H1 (cell line): ENCODE measurements around the gene RMP24.

Source experiments
- CEBPB ChIP-seq: IDR thresholded peaks from 2 replicates; pipeline ENCODE4 v1.6.1; 2012; ENCODE audit warnings: low read depth, low read length
- CHD1 ChIP-seq: IDR thresholded peaks from 2 replicates; pipeline ENCODE4 v1.6.1; 2012; ENCODE audit warnings: low read depth, low read length, improper control_type of control experiment
- EZH2 ChIP-seq: fragments of 200-600 bp; sonication (generic); IDR thresholded peaks from 2 replicates; pipeline ENCODE4 v1.7.1; 2012; ENCODE audit warnings: low read depth, mild to moderate bottlenecking, moderate library complexity, low read length, inconsistent platforms; ENCODE audit not compliant: severe bottlenecking
- KDM5A ChIP-seq: fragments of 200-600 bp; IDR thresholded peaks from 2 replicates; pipeline ENCODE4 v1.7.1; 2012; ENCODE audit warnings: mild to moderate bottlenecking, low read length, inconsistent platforms, mixed read lengths
- POLR2A ChIP-seq, 2 experiments: IDR thresholded peaks; 1 replicate in 1 of 2; 2 replicates in 1 of 2; pipeline ENCODE4 v1.6.1; 2011; ENCODE audit warnings: low read depth in 2 of 2, low read length in 2 of 2, mild to moderate bottlenecking in 2 of 2; ENCODE audit errors: control extremely low read depth in 1 of 2
- POLR2AphosphoS5 ChIP-seq: IDR thresholded peaks from 2 replicates; pipeline ENCODE4 v1.6.1; 2011; ENCODE audit warnings: low read depth, low read length
- RAD21 ChIP-seq, 2 experiments: IDR thresholded peaks in 1 of 2; conservative IDR thresholded peaks in 1 of 2; 2 replicates each; pipeline ENCODE4 v1.6.1; 2011; ENCODE audit warnings: low read depth in 2 of 2, low read length in 2 of 2, improper control_type of control experiment in 1 of 2, inconsistent platforms in 1 of 2, mild to moderate bottlenecking in 1 of 2, moderate library complexity in 1 of 2
- TF ChIP-seq, protein P1 (sequence below), 3 experiments: IDR thresholded peaks; 1 replicate in 2 of 3; 2 replicates in 1 of 3; pipeline versions ENCODE4 v1.5.1 to v1.6.1; 2011; ENCODE audit warnings: low read length in 3 of 3, mild to moderate bottlenecking in 3 of 3, inconsistent platforms in 2 of 3, low read depth in 1 of 3, moderate library complexity in 1 of 3; ENCODE audit not compliant: insufficient read depth in 1 of 3; ENCODE audit errors: control extremely low read depth in 1 of 3

- TF ChIP-seq POLR2A (IDR thresholded peaks at IDR 0.05; ENCODE audit: control extremely low read depth in 1 of 2, low read depth in 2 of 2, low read length in 2 of 2) (no peak), EZH2 (no peak), POLR2AphosphoS5 (no peak), CEBPB (no peak), KDM5A (no peak), CHD1 (no peak), RAD21 (IDR thresholded peaks at IDR 0.05 in 1 of 2, conservative IDR thresholded peaks at IDR 0.05 in 1 of 2; ENCODE audit: low read depth in 2 of 2, low read length in 2 of 2) (no peak)
- TF ChIP-seq, protein P1, sequence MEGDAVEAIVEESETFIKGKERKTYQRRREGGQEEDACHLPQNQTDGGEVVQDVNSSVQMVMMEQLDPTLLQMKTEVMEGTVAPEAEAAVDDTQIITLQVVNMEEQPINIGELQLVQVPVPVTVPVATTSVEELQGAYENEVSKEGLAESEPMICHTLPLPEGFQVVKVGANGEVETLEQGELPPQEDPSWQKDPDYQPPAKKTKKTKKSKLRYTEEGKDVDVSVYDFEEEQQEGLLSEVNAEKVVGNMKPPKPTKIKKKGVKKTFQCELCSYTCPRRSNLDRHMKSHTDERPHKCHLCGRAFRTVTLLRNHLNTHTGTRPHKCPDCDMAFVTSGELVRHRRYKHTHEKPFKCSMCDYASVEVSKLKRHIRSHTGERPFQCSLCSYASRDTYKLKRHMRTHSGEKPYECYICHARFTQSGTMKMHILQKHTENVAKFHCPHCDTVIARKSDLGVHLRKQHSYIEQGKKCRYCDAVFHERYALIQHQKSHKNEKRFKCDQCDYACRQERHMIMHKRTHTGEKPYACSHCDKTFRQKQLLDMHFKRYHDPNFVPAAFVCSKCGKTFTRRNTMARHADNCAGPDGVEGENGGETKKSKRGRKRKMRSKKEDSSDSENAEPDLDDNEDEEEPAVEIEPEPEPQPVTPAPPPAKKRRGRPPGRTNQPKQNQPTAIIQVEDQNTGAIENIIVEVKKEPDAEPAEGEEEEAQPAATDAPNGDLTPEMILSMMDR (IDR thresholded peaks at IDR 0.05; ENCODE audit: control extremely low read depth in 1 of 3, insufficient read depth in 1 of 3, low read depth in 1 of 3, low read length in 3 of 3) = no peak
Observed at GRCh38 chr18:35942661-35943060, 29.8 kb upstream of the RMP24 start.
